Putamen (tissue), 1 donor: ENCODE measurements around the gene LAMA5.

ENCODE experiments used
- DNase-seq: peaks from one replicate; pipeline ENCODE4 v3.0.0-alpha.2; 2016; ENCODE audit warnings: low spot score

Gene LAMA5

DNA sequence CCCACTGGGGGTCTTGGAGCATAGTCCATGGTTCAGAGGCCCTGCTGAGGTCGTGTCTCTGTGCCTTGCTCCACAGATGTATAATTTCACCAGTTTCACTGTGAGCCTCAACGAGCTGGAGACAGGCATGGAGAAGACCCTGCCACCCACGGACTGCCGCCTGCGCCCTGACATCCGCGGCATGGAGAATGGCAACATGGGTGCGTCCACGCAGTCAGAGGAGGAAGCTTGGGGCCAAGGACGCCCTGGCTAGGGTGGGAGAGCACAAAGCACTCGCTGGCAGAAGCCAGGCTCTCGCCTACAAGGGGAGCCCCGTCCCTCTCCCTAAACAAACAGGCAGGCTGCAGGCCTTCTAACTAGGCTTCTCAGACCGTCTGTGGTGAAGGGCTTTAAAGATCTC is 78.0 kb downstream of the LAMA5 start:
- DNase-seq, result no peak

DNA sequence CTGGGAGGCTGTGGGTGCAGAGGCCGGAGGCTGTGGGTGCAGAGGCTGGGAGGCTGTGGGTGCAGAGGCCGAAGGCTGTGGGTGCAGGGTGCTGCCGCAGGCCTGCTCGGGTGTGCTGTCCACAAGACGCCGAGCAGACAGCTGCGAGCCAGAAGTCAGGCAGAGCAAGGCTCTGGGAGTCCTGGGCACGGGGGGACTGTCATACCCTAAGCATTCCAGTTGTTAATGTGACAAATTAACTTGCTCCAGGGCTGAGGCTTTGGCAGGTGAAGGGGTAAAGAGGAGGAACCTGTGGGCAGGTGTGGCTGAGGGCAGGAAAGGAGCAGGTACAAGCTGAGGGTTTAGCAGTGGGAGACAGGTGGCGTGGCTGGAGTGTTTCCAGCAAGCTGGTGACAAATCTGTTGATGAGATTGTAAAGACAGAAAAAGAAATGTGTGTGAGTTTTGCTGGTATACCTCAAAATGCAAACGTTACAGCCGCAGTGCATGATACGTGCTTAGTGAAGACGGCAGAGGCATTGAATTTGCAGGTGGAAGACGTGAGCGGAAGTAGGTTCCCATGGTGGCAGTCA is 78.5 kb downstream of the LAMA5 start:
- DNase-seq, result no peak

DNA sequence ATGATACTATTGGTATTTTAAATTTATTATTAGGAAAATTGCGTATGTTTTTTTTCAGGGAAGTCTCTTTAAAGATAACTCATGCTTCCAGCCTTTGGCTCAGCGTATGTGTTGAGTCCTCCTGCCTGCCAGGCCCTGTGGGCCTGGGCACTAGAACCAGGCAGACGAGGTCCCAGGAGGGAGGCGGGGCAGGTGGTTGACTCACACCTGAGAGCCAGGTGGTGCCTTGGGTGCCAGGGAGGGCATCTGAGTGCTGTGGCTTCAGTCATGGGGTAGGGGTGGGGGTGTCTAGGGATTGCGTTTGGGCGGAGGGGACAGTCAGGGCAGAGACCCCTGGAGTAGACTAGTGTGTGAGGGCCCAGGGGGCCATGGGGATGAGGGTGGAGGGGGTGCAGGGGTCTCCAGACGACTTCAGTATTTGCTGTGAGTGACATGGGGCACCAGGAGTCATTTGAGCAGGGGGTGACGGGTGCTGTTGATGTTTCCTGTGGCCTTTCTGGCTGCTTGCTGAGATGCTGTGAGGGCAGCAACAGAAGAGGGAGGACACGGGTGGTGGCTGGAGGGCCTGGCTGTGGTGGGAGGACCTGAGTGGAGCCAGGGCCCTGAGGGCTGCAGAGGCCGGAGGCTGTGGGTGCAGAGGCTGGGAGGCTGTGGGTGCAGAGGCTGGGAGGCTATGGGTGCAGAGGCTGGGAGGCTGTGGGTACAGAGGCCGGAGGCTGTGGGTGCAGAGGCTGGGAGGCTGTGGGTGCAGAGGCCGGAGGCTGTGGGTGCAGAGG is 79.2 kb downstream of the LAMA5 start:
- no peak for DNase-seq

DNA sequence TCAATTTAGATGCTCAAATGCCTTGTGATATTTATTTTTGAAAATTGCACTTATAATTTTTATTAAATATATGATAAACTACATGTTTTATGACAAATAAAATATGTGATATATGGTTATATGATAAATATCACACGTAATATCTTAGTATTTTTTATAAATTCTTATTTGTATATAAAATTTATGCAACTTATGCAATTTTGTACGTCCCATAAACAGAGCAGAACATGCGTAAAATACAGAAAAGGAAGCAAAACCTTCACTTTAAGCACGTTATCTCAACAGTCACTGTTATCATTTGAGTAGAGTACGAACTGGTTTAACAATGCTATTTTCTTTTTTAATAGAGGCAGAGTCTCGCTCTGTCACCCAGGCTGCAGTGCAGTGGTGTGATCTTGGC is 80.0 kb downstream of the LAMA5 start:
- no peak for DNase-seq

DNA sequence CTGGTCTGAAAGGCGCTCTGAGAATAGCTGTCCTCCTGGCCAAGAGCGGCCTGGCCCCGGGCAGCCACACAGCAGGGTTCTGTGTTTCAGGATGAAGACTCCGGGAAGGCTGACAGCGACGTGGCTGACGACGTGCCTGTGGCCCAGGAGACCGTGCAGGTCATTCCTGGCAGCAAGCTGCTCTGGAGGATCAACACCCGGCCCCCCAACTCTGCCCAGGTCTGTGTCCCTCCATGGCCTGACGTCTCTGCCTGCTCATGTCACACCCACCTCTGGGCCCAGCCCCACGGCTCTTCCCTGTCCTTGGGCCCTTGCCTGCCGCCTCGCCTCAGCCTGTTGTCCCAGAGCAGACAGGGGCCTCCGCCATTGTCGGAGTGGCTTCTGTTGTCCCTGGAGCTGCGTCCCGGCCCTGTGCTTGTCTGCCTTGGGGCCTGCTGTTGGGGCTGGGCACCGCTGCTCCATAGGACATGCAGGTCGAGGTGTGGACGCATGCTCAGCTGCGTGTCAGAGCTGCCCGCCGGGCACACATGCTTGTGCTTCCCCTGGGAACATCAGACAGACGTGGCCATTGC is 80.5 kb downstream of the LAMA5 start:
- no peak for DNase-seq

DNA sequence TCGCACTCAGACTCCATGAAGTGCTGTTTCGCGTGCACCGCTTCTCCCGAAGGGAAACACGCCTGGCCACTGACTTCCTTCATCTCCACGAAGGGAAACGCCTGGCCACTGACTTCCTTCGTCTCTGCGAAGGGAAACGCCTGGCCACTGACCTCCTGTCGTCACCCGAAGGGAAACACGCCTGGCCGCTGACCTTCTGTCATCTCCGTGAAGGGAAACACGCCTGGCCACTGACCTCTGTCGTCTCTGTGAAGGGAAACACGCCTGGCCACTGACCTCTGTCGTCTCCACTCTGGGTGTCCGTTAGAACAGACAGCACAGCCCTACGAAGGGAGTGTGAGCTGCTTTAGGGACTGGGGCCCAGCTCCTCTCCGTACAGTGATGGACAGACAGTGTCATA is 81.4 kb downstream of the LAMA5 start:
- no peak for DNase-seq

DNA sequence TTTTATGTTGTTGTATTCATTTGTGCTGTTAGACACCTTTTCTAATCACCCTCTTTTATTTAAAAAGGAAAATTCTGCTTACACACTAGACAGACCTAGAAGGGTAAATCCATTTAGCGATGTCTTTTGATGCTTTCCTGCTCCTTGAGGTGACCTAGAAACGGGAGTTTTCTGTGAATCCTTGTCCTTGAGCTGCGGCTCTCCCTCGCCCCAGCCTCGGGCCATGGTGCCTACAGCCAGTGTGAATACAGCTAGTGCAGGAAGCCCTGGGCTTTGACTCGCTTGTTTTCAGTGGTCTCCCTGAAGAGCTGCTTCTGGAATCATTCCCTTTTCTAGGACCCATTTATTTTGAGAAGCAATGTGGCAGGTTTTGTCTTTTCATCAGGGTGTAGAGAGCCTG is 82.0 kb downstream of the LAMA5 start:
- no peak for DNase-seq

DNA sequence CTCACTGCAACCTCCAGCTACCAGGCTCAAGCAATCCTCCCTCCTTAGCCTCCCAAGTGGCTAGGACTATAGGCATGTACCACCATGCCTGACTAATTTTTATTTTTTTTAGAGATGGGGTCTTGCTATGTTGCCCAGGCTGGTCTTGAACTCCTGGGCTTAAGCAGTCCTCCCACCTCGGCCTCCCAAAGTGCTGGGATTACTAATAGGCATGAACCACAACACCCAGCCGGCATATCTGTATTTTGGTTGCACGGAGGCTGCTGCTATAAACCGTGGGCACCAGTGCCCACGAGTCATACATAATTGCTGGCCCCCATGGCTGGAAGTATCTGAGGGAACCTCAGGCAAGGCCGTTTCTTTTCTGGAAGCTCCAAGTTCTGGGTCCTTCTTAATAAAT is 82.7 kb downstream of the LAMA5 start:
- DNase-seq, result no peak

DNA sequence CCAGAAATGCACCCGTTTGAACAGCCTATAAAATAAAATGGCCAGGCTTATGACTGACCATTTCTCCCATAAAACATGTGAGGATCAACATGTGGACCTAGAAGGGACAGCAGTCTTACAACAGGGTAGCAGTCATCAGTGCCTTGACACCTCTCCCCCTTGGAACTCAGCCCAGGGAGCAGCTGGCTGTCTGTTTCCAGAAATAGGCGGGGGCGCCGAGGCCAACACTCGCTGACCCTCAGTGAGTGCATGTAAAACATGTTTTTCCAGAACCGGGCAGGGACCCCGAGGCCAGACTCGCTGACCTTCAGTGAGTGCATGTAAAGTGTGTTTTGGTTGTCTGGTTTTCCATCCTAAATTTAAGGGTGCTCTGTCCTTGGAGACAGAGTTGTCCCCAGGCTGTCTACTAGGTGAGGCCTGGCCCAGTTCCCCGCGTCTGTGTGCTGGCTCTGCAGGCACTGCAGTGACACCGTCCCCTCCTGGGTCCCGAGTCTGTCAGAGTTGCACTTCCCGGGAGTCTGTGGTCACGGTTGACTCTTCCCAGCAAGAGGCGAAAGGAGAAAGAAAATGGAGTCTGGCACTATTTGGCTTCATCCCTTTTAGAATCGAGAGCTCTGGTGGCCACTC is 84.1 kb downstream of the LAMA5 start:
- DNase-seq, result no peak

DNA sequence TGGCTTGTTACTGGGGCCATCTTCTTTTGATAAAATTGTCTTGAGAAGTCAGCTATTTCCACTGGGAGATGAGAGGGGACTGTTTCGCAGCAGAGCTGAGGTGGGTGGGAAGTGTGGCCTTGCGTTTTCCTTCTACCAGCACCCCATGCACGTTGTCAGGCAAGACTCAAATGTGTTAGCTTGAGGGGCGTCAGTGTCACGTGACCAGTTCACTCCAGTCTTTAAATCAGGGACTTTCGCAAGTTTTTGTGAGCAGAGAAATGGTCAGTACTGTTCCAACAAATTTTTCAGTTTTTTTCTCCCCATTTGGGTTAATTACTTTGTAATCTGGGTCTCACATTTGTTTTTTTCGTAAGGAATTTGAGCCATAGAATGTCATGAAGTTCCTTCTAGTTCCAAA is 85.0 kb downstream of the LAMA5 start:
- DNase-seq, result no peak

DNA sequence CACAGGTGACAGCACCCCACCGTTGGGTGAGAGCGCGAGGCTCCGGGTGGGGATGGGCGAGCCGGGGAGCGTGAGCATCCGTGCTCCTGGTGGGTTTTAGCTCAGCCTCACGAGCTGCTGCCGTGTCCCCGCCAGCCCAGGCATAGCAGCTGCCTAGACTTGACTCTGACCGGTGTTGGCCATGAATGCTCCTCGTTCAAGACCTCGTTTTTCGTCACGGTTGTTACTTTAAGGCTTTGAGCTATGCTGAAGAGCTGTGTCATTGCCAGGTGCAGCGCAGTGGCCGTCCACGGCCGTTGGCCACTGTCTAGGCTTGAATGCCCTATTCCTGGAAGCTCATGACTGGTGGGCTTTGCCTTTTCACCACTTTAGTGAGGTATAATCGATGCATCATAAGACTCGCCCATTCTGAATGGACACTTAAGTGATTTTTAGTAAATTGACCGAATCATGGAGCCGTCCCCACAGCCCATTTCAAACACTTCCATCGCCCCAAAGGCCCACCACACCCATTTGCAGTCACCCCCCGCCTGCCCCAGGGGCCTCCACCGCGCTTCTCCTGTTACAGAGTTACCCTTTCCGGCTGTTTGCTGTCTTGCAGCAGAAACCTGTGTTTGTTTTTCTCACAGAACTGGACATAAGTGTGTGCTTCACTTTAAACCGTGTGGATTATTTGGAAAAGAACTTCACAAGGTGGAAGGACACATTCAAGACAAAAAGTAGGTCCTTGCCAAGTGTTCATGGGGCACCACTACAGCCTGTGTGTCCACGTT is 85.8 kb downstream of the LAMA5 start:
- no peak for DNase-seq

DNA sequence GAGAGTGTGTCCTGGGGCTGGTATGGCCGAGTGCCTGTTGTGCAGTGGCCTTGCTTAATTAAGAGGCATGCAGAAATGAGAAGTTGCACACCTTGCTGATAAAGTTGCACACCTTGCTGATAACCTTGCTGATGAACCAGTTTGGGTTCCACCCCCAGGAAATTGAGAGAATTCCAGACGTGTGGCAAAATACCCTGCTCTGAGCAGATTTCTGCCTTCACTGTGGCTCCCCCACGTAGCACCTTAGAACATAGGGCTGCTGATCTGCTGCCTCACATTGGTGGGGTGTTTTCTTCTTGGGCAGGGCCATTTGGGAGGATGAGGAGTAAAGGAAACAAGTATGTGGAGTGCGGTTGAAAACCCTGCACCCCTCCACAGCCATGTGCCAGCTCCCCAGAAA is 86.8 kb downstream of the LAMA5 start:
- DNase-seq, result no peak

DNA sequence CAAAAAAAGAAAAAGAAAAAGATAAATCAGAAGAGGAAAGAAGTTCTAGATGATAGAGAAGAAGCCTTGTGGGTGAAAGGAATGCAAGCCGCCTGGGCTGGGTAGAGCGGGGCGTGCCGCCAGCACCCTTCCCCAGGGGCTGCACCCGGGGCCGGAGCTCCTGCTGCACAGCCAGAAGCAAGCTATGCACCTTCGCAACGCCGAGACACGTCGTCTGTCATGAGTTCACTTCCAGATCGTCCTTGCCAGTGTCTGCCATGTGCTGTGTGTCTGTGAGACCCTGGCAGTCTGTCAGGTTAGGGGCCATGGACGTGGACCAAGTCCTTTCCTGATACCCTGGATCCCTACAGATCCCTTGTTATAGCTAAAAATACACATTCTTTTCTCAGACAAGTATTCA is 89.9 kb downstream of the LAMA5 start:
- DNase-seq, result no peak

DNA sequence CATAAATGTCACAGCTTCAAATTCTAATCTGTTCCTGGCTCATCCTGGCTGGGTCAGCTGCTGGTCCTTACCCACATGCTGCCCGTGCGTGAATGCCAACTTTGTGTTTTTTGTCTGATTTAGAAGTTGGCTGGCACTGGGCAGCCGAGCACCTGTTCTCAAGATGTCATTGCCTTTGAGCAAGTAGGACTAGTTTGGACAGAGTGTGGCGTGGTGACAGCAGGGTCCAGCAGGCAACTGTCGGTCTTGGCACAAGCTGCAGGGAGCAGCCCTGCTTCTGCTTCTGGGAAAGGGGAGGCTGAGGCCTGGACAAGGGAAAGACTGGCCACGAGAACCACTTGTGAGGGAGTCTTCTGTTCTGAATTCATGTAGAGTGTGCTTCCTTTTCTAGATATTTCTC is 90.7 kb downstream of the LAMA5 start:
- DNase-seq, result no peak

DNA sequence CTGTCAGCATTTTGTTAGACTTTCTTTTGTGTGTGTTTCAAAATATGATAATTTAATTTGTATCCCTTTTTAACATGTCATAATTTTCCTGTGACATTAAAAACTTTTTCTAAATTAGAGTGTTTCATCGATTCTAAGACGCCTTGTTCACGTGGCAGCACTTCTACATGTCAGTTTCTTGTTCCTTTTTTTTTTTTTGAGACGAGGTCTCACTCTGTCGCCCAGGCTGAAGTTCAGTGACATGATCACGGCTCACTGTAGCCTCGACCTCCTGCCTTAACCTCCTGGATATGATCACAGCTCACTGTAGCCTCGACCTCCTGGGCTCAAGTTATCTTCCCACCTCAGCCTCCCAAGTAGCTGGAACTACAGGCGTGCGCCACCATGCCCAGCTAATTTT is 91.9 kb downstream of the LAMA5 start:
- DNase-seq, result no peak

DNA sequence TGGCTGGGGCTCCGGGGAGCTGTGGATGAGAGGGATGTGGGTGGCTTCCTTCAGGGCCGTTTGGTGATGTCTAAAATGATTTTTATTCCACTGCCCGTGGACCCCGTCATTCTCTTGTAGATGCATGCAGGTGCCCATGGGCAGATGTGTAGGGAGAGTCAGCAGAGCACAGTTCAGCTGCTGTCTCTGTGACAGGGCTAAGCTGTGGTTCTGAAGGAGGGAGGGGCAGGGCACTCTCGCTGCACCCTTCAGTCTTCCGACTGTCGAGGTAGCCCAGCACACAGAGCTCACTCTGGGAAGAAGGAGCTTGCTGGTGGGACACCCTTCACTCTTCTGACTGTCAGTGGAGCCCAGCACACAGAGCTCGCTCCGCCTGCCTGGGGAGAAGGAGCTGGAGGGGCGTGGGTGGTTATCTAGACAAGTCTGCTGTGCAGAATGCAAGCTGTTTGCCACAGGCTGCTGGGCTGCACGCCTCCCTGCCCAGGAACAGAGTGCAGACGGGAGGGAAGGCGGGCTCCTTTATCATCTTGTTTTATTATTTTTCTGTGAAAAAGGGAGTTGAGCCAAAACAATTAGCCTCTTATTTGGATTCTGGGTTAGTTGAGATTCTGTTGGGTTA is 92.7 kb downstream of the LAMA5 start:
- peak; percentile 76 for DNase-seq

DNA sequence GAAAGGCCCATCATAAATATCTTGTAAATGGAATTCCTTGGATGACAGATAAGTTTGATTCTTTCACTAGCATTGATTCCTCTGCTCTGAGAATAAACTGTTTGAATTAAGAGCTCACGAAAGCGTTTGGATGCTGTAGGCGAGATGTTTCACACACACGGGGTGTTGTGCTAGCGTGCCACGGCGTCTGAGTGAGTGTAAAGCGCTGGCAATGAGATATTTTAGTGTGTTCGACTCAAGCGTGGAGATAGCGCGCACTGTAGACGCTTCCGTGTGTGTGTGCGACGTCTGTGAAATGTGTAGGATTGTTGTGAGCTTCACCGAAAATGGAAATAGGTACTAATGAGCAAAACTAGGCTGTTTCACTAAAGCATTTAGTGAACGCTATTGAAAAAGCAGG is 93.7 kb downstream of the LAMA5 start:
- DNase-seq, result peak; percentile 27

DNA sequence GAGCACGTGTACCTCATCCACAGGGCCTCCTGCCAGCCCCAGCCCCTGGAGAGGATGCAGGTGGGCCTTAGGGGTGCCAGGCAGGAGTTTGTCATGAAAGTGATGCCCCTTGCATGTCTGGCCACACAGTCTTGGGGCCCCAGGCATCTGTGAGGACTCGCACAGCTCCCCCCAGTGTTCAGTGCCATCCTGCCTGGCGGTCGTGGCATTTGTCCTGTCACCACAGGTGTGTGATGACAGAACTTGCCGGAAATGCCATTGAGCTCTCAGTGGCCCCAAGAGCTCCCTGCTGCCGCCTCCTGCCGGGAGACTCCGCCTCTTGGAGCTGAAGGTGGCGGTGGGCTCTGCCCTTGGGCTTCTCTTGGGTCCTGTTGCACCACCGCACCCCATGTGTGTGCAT is 94.9 kb downstream of the LAMA5 start:
- no peak for DNase-seq

DNA sequence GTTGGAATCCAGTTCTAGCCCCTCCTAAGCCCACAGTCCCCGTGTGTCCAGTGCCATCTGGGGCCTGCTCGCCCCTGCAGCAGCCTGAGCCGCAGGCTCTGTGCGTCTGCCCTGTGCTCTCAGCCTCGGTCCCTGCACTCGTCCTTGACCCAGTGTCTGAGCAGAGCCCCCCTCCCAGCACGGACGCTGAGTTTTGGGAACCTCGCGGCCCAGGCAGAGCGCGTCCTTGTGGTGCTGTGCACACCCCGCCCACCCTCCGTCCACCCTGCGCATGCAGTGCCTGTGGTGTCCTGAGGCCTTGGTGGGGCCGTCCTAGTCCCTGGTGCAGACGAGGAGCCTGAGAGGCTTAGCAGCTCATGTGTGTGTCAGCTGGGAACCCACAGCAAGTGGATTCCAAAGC is 97.2 kb downstream of the LAMA5 start:
- DNase-seq, result no peak

DNA sequence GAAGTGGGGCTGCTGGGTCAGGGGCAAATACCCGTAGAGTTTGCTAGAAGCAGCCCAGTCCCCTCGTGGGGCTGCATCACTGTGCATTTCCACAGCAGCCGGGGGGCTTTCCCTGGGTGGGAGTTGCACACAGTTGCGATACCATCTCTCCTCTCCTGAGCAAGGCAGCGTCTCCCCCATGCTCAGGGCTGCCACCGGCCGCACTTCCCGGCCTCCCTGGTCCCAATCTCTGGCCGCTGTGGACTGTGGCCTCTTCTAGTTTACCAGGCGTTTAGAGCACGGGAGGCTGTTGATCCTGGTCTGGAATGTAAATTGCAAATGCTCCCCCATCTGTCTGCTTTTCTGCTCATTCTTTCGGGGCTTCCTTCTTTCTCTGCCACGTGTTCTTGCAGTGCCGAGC is 97.7 kb downstream of the LAMA5 start:
- no peak for DNase-seq

DNA sequence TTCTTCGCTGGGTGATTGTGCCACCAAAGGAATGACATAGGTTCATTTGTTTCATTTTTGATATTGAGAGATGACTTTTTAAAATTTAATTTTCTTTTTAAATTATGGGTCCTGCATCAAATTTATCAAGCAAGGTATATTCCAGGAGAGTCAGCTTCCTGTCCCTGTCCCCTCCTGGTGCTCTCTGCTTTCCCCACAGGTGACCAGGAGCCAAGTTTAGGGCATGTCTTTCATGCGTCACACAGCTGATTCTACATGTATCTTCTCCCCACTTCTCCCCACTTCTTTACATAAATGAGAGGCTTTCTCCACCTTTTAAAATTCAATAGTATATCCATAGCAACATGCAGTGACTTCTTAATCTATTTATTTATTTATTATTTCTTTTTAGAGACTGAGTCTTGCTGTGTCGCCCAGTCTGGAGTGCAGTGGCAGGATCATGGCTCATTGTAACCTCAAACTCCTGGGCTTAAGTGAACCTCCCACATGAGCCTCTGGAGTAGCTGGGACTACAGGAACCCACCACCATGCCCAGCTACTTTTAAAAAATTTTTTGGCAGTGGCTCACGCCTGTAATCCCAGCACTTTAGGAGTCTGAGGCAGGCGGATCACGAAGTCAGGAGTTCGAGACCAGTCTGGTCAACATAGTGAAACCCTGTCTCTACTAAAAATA is 98.7 kb downstream of the LAMA5 start:
- no peak for DNase-seq

DNA sequence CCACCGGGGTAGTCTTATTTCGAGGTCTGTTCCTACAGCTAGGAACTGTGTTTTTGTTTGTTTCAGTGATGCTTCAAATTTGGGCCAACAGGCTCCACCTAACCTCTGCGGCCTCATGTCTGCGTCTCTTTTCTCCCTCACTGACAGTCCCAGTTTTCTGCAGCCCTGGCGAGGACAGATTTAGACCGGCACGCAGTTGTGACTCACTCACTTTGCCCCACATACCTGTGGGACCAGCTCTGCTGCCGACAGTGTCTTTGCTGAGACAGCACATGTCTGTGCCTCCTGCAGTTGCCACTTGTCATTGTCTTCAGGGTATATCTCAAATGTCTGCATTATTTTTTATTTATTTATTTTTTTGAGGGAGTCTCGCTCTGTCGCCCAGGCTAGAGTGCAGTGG is 99.6 kb downstream of the LAMA5 start:
- DNase-seq, result peak; percentile 59
